NCI-H748 (cell line): ENCODE data around the gene FAM184B.

Experiments used
- DNase-seq: peaks from one replicate; lab custom pipeline; 2025; ENCODE audit not compliant: unreplicated experiment; lab: John Stamatoyannopoulos, UW

The FAM184B gene

DNA sequence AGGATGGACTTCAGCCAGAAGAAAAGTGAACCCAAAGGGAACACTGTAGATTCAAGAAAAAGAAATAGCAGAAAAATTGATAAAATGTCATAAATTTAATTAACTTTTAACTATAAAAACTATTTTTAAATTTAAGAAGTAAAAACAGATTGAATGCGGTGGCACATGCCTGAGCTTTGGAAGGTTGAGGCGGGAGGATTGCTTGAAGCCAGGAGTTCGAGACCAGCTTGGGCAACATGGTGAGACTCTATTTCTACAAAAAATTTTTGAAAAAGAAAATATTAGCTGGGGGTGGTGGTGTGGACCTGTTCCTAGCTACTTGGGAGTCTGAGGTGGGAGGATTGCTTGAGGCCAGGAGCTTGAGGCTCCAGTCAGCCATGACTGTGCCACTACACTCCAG, 3.0 kb downstream of the FAM184B start:
- no peak for DNase-seq

DNA sequence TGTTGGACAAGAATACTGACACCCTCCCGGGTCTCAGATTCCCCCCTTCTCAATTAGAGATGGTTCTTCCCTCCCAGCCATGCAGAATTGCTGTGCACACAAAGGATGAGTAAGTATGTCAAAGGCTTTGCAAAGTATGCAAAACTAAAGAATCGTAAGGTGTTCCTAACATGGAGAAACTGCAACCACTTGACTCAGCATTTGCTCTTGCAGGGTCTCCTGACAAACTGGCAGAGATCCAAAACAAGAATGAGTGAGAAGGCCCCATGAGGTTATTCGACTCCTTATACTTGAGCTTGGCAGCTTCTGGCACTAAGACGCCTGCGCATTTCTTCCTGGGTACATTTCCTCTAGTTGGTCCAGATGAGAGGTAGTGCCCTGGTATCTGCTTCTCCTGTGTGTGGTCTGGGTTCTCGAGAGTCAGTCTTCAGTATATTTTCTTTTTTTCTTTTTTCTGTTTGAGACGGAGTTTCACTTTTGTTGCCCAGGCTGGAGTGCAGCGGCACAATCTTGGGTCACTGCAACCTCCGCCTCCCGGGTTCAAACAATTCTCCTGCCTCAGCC, 8.2 kb downstream of the FAM184B start:
- DNase-seq = no peak

DNA sequence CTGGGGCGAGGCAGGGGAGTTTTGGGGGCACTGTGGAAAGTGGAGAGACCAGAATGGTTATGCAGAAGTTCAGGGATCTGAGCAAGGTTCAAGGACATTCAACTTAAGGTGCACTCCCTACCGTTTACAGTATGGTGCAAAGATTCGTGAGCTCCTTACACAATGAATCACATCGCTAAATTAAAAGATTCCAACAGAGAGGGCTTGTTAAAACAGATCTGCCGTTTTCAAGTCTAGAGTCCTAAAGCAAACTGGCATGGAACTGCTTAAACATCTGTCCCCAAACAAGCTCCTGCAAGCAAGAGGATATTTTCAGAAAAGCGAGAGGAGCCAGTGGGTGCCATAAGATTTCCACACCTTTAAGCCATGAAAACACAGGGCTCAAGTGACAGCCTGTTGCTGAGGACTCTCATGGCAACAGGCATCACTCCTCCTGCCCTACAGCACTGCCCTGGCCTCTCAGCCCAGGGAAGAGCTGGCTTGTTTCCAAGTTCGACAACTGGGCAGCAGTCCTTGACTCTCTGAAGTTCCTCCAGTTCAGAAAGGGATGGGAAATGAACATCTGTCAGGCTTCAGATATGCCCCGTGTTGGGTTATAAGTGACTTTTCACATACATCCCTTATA, 10.0 kb downstream of the FAM184B start:
- DNase-seq = peak; percentile 33

DNA sequence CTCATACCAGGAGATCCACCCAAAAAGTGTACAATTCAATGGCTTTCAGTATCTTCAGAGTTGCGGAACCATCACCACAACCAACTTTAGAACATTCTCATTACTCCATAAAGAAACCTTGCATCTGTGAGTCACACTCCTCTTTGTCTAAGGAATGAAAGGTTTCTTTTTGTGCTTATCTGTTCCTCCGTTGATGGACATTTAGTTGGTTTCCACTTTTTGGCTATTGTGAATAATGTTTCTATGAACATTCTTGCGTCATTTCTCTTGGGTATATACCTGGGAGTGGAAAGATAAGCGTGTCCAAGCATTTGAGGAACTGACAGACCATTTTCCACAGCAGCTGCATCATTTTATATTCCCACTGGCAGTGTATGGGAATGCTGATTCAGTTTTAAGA, 10.6 kb downstream of the FAM184B start:
- DNase-seq = no peak

DNA sequence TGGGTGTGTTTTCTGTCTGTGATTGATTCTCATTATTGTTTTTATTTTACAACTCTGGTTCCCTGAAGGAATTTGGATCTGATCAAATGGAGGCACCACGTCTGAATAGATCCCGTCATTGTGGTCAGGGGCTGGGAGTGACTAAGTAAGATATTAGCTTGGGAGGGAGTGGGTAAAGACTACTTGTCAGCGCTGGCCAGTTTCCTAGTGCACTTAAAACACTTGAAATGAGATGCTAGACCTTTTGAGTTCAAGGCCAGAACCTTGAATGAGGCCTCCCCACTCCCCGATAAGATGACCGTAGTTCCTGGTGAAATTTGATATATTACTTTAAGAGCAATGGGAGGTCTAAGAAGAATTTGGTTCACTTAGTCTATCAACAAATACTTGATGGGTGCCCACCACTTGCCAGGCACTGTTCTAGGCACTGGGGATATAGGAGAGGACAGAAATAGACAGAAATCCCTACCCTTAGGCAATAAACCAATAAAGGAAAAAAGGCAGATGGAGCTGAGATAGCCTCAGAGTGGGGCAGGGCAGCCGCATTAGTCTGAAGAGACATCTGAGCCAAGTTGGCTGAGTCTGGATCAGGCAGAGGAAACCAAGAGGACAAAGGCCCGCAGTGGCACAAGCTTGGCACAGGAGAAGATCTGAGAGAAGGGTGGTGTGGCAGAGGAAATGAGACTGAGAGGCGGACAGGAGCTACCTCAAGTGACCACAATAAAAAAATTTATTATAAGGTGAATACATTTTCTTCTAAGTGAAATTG, 11.8 kb downstream of the FAM184B start:
- DNase-seq = no peak

DNA sequence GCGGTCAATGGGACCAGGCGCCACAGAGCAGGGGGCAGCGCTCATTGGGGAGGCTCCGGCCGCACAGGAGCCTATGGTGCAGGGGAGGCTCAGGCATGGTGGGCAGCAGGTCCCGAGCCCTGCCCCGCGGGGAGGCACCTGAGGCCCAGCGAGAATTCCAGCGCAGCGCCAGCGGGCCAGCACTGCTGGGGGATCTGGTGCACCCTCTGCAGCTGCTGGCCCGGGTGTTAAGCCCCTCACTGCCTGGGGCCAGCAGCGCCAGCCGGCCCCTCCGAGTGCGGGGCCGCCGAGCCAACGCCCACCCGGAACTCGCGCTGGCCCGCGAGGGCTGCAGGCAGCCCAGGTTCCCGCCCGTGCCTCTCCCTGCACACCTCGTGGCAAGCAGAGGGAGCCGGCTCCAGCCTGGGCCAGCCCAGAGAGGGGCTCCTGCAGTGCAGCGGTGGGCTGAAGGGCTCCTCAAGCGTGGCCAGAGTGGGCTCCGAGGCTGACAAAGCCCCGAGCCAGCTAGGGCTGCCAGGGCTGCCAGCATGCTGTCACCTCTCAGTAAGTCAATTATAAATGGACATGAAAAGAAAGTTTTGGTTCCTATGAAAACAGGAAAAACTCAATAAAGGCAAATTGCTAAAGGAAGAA, 14.5 kb downstream of the FAM184B start:
- no peak for DNase-seq

DNA sequence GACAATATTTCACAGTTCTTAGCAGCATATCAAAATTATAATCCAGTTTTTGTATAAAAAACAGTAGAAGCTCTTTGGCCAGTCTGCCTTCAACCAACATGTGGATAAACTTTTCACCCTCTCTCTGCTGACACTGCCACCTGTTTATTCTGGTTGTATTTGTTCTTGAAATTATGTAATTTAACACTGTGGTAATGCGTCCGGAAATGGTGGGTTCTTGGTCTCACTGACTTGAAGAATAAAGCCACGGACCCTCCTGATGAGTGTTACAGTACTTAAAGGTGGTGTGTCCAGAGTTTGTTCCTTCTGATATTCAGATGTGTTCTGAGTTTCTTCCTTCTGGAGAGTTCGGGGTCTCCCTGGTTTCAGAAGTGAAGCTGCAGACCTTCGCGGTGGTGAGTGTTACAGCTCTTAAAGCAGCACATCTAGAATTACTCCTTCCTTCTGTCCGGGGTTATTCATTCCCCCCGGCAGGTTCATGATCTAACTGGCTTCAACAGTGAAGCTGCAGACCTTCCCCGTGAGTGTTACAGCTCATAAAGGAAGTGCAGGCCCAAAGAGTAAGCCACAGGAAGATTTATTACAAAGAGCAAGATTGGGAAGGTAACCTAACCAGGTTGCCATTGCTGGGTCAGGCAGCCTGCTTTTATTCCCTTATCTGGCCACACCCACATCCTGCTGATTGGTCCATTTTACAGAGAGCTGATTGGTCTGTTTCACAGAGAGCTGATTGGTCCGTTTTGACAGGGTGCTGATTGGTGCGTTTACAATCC, 15.7 kb downstream of the FAM184B start:
- DNase-seq = no peak

DNA sequence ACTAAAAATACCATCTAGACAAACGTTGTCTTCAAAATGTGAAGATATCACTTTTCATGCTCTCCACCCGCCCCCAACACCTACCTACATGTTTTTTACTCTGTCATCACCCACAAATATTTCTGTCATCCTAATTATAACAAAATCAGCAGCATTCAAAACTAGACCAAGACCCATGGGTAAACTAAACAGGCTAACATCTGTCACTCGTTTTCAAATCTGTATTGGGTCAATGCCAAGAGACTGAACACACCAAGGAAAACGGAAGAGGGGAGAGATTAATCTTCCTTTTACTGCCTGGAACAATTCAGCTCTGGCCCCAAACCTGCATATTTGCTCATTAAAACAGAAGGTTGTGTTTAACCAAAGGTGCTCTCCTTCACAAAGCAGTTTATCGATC, 17.5 kb downstream of the FAM184B start:
- DNase-seq = no peak

DNA sequence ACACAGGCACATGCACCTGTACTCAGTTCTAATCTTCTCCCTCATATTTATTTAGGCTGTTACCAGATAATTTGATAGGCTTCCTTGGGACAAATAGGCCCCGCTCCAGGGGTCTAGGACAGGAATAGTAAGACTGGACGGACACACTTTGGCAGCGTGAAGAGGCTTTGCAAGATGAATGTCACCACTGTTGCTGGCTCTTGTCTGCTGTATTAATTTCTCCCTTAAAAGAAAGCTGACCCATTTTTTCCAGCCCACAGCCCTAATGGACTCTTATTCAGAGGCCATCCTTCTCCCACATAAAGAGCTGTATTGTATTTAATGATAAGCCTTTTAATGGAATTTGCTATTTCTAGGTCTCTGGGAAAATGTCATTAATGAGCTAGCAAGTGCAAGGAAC, 18.0 kb downstream of the FAM184B start:
- no peak for DNase-seq

DNA sequence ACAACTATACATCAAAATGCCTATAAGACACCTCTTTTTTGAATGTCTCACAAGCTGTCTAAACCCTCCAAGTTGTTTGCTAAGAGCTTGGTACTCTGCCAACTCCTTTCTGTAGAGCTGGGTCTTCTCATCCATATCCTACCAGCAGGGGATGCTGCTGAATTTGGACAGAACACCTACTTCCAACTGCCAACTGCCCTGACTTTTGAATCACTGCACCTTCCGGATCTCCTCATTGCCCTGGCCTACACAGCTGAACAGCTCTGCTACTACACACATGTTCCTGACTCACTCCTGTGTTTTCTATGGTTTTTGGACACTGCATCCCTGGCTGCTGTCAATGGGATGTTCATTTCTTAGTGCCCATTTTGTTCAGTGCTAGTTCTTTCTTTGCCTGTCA, 18.7 kb downstream of the FAM184B start:
- peak; percentile 4 for DNase-seq

DNA sequence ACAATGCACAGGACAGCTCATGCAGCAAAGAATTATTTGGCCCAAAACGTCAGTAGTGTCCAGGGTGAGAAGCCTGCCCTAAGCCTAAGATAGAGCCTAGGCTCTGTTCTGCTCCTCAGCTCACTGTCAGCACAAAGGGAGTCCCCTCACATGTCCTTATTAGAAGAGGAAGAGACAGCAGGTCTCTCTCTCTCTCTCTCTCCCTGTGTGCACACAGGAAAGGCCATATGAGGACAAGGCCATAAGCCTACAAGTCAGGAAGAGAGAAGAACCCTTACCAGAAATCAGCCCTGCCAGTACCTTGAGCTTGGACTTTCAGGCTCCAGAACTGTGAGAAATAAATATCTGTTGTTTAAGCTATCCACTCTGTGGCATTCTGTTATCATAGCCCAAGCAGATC, 20.4 kb downstream of the FAM184B start:
- DNase-seq = no peak

DNA sequence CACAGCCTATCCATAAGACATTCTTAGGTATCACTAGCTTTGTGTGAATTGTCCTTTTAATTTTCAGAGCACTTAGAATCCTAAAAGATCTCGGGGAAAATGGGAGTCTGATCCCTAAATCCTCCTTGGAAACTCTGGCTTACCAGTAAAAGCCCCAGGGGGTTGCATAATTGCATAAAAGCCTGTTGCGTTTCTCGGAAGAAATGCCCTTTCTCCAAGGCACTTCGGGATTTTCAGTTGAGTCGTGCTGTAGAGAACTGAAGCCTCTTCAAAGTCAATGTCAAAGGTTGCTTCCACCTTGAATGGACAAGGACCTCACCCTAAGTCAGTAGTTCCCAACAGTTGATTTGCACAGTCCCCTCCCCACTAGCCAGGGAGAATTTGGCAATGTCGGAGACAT, 20.8 kb downstream of the FAM184B start:
- DNase-seq = no peak

DNA sequence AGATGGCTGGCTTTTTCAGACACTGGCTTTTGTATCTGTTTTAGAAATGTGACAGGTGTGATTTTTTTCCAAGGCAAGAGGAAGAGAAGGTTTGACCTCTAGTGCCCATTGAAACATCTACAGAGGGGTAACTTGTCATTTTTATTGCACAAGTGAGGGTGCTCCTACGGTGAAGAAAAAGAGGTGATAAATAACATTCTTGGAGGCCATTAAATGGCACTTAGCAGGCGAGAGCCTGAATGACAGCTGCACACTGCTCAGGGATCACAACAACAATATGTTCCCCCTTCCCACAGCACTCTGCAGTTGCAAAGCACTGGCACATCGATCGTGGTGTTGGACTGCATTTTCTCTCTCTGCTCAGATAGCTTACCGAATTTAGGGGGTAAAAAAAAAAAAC, 22.9 kb downstream of the FAM184B start:
- peak; percentile 79 for DNase-seq

DNA sequence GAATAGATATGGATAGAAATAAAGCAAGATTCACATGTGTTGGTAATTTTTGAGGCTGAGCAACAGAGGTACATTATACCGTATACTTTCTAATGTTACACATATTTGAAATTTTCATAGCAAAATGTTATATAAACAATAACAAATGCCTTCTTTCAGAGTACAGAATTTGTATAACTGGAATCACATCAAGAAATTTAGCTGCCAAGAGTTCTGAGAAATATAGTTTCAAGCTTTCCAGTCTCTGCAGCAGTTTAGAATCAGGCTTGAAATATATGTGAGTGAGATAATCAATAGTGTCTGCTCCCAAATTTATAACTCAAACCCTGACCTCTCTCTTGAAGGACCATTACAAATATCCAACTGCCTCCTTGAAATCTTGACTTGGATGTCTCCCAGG, 23.8 kb downstream of the FAM184B start:
- no peak for DNase-seq

DNA sequence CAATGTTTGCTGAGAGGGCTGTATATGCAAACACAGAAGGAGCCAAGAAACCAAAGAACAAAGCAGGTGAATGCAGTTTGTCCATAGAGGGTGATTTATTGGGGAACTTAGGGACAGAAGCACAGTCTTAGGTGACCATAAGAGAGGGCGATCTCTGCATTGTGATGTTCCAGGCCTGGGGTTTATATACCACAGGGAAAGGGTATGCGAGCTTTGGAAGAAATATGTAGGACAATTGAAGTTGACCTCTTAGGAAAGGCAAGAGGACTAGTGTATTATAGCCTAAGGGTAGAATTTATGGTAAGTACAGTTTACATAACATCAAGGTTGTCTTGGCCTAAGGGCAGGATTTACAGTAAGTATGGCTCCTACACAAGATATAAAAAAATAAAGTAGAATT, 27.8 kb downstream of the FAM184B start:
- no peak for DNase-seq

DNA sequence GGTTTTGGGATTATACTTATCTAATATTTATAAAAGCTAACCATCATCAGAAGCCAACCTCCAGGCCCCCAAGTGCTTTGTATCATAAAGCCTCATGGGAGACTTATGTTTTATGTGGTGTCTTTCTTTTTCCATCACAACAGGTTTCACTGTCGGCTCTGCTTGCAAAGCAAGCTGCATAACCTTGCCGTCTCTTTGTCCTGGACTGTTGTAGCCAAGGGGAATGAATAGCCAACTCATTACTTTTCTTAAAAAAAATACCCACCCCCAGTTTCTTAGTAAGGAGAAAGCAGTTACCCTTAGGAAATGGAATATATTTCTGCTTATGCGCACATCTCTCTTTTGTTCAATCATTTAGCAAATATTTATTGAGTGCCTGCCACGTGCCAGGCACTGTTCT, 40.7 kb downstream of the FAM184B start:
- DNase-seq = peak; percentile 29

DNA sequence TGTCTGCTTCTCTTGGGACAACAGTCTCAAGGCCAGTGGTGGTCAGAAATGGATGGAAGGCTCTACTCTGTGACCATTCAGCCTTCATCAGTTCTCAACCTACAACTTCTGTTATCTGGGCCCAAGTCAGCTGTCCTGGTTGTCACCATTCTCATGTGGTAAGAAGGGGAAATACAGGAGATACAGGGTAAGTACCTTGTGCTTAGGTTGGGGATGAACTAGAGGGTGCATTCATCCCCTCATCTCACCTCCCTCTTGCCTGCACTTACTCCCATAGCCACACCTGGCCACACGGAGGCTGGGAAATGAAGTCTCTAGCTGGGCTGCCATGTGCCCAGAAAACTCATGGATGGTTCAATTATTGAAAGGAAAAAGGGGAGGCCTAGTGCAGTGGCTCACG, 44.9 kb downstream of the FAM184B start:
- DNase-seq = no peak

DNA sequence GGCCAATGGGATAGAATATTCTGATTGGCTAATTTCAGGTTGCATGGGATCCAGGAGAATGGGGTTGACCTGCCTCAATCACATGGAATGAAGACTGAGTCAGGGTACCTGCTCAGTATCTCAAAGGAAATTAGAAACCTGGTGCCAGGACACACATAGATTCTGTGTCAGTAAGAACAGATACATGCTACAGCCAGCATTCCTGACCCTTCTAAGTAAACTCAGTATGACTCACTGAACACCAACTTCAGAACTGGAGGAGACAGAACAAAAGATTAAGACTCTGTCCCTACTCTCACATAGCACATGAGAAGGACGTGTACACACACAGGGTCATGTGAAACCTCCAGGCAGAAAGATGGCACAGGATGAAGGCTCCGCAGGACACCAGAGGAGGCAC, 54.5 kb downstream of the FAM184B start:
- no peak for DNase-seq

DNA sequence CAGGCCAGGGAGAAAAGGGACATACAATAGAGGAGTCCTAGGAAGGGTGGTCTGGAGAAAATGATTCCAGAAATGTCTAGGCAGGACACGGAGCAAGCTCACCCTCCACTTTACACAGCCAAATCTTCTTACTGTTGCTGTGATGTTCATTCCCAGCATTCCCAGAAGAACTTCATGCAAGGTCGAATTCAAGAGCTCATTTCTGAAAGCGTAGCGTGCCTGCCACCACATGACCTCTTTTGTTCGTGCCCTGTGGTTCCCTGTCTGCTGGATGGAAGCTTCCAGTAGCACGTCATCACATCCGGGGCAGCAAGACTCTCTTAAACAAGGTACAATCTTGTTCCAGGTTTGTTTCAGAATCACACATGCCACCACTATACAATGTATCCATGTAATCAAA, 57.8 kb downstream of the FAM184B start:
- DNase-seq = no peak

DNA sequence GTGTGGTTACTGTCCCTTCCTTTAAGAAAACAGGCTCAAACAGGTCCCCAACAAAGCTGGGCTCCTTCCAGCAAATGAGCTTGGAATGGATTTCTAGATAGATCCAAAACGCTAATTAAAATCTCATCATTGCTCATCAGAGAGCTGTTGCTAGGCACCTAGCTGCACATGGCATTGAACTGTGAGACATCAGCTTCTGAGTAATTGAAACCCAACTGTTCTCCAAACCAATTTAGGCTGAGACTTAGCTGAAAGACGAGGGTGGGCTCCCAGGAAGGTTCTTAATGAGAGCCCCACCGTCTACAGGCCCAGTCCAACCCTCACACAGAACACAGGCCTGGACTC, 59.1 kb downstream of the FAM184B start:
- DNase-seq = peak; percentile 76

DNA sequence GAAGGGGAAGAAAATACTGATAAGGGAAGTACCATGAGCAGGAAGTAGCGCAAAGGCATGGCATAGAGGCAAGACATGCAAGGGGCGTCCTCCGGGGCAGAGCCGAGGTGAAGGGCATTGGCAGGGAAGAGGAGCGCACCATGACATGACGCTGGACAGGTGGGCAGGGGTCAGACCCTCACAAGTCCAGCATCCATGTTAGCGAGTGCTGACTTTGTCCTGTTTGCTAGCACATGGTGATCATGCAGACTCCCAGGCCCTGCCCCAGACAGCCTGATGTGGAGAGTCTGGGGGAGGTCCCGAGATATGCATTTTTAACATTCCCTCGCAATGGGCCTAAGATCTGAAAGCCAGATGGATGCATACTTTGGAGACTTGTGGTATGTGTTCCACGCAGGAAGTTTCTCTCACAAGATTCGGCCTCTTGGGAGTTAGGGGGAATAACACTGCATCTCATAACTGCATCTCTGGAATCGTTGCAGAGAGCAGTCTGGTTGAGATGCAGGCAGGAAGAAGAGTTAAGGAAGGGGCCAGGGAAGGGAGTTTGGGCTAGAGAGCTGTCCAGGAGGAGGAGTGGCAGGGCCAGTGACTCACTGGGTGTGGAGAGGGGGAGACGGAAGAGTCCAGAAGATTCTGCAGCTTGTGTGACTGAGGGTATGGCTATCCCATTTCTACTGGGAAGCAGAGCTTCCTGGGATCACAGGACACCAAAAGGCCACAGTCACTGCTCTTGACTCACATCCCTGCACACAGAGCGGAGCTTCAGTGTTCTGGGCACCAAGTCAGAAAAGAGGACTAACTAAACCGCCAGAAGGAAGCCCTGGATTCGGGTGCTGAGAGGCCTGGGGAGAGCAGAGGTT, 59.7 kb downstream of the FAM184B start:
- DNase-seq = no peak
